Liver (tissue), 9 donors: ENCODE results near the gene MYO3B. TPM values are rescaled to one million over a fixed set of nuclear protein-coding genes. Genes with fewer than 3 reads are reported as not detected.

Experiments used
- DNase-seq: peaks from one replicate; pipeline ENCODE4 v3.0.0-alpha.2; 2017; ENCODE audit warnings: low spot score
- H3K27ac ChIP-seq, 2 donors: one replicate each; pipeline ENCODE4 v1.7.0; 2013; ENCODE audit warnings: inconsistent platforms in 2 of 2, low read length in 2 of 2, control low read depth in 1 of 2, low read depth in 1 of 2, mild to moderate bottlenecking in 1 of 2
- H3K27me3 ChIP-seq, 4 donors: one replicate each; pipeline versions ENCODE4 v1.6.1 to v1.7.0; 2013; ENCODE audit warnings: low read length in 3 of 4, inconsistent platforms in 1 of 4, mild to moderate bottlenecking in 1 of 4, moderate library complexity in 1 of 4; ENCODE audit not compliant: control insufficient read depth in 4 of 4, insufficient read depth in 4 of 4
- H3K36me3 ChIP-seq, 4 donors: one replicate each; pipeline versions ENCODE4 v1.6.1 to v1.7.0; 2013; ENCODE audit warnings: low read length in 3 of 4, mild to moderate bottlenecking in 3 of 4, low read depth in 1 of 4, moderate library complexity in 1 of 4; ENCODE audit not compliant: control insufficient read depth in 4 of 4, insufficient read depth in 3 of 4
- H3K4me1 ChIP-seq, 4 donors: one replicate each; pipeline versions ENCODE4 v1.6.1 to v1.7.0; 2013; ENCODE audit warnings: low read length in 3 of 4, mild to moderate bottlenecking in 3 of 4, moderate library complexity in 1 of 4; ENCODE audit not compliant: control insufficient read depth in 4 of 4, insufficient read depth in 4 of 4
- H3K4me3 ChIP-seq, 3 donors: one replicate each; pipeline versions ENCODE4 v1.6.1 to v1.7.0; 2013; ENCODE audit warnings: low read length in 3 of 3, control low read depth in 1 of 3, low read depth in 1 of 3, mild to moderate bottlenecking in 1 of 3
- H3K9ac ChIP-seq, 2 donors: one replicate each; pipeline ENCODE4 v1.7.0; 2013; ENCODE audit warnings: low read length in 2 of 2, mild to moderate bottlenecking in 2 of 2, moderate library complexity in 2 of 2, control low read depth in 1 of 2, low read depth in 1 of 2
- H3K9me3 ChIP-seq, 4 donors: one replicate each; pipeline versions ENCODE4 v1.6.1 to v1.7.0; 2013; ENCODE audit warnings: low read length in 3 of 4; ENCODE audit not compliant: control insufficient read depth in 4 of 4
- CTCF ChIP-seq: fragments of 150-350 bp; IDR thresholded peaks from 2 replicates; pipeline ENCODE4 v1.5.1; 2017; ENCODE audit warnings: improper control_type of control experiment, low read depth, low read length; ENCODE audit not compliant: missing input control
- EGR1 ChIP-seq, 2 donors: IDR thresholded peaks; 2 replicates each; pipeline ENCODE4 v1.6.1; 2016 to 2018; ENCODE audit warnings: antibody characterized with exemption in 2 of 2, low read depth in 2 of 2
- FOXA1 ChIP-seq: IDR thresholded peaks from 2 replicates; pipeline ENCODE4 v1.6.1; 2016; ENCODE audit warnings: antibody characterized with exemption
- FOXA2 ChIP-seq: IDR thresholded peaks from 2 replicates; pipeline ENCODE4 v1.6.1; 2016; ENCODE audit warnings: antibody characterized with exemption
- GABPA ChIP-seq, 2 donors: IDR thresholded peaks in 1 of 2; conservative IDR thresholded peaks in 1 of 2; 2 replicates each; pipeline ENCODE4 v1.6.1; 2016; ENCODE audit warnings: antibody characterized with exemption in 2 of 2, mild to moderate bottlenecking in 1 of 2, moderate library complexity in 1 of 2
- HNF4A ChIP-seq, 2 donors: conservative IDR thresholded peaks; 2 replicates each; pipeline ENCODE4 v1.6.1; 2016; ENCODE audit warnings: antibody characterized with exemption in 2 of 2, mild to moderate bottlenecking in 2 of 2
- HNF4G ChIP-seq: IDR thresholded peaks from 2 replicates; pipeline ENCODE4 v1.6.1; 2016; ENCODE audit warnings: antibody characterized with exemption
- JUND ChIP-seq, 2 donors: IDR thresholded peaks; 2 replicates each; pipeline ENCODE4 v1.6.1; 2016; ENCODE audit warnings: antibody characterized with exemption in 2 of 2
- MAX ChIP-seq: IDR thresholded peaks from 2 replicates; pipeline ENCODE4 v1.6.1; 2016; ENCODE audit warnings: antibody characterized with exemption
- NR2F2 ChIP-seq: IDR thresholded peaks from 2 replicates; pipeline ENCODE4 v1.6.1; 2016; ENCODE audit warnings: antibody characterized with exemption
- RAD21 ChIP-seq, 2 donors: IDR thresholded peaks; 2 replicates each; pipeline ENCODE4 v1.6.1; 2016; ENCODE audit warnings: antibody characterized with exemption in 2 of 2, mild to moderate bottlenecking in 2 of 2
- REST ChIP-seq: IDR thresholded peaks from 2 replicates; pipeline ENCODE4 v1.6.1; 2016; ENCODE audit warnings: antibody characterized with exemption, mild to moderate bottlenecking
- RXRA ChIP-seq, 2 donors: IDR thresholded peaks; 2 replicates each; pipeline ENCODE4 v1.6.1; 2017 to 2018; ENCODE audit warnings: antibody characterized with exemption in 2 of 2, mild to moderate bottlenecking in 1 of 2
- SP1 ChIP-seq: IDR thresholded peaks from 2 replicates; pipeline ENCODE4 v1.6.1; 2018; ENCODE audit warnings: antibody characterized with exemption, mild to moderate bottlenecking
- TAF1 ChIP-seq: conservative IDR thresholded peaks from 2 replicates; pipeline ENCODE4 v1.6.1; 2016; ENCODE audit warnings: antibody characterized with exemption, mild to moderate bottlenecking
- YY1 ChIP-seq: IDR thresholded peaks from 2 replicates; pipeline ENCODE4 v1.6.1; 2016; ENCODE audit warnings: antibody characterized with exemption, mild to moderate bottlenecking
- WGBS: extraction: QIAGEN DNeasy Blood & Tissue Kit; methylation state at CpG from one replicate; pipeline ENCODE4 v1.1.7; 2013; 5-methylcytosine and 5-hydroxymethylcytosine counted together
- polyA plus RNA-seq, 2 donors: library from polyadenylated mRNA; stranded (reverse) in 1 of 2; unstranded in 1 of 2; fragments of 200-250 nt in 1 of 2; fragments of >200 nt in 1 of 2; fragmentation: Nextera tagmentation in 1 of 2; extraction: Ambion mirVana in 1 of 2; gene quantifications; one replicate each; pipeline versions ENCODE4 v1.2.1 to v1.2.3, GENCODE V29; 2013 to 2015
- total RNA-seq, 2 donors: library from RNA; depleted of rRNA; stranded (reverse); fragments of >200 nt; gene quantifications; one replicate each; pipeline ENCODE4 v1.2.3, GENCODE V29; 2014
- TF ChIP-seq, protein P1 (sequence below): IDR thresholded peaks from 2 replicates; pipeline ENCODE4 v1.6.1; 2016; ENCODE audit warnings: antibody characterized with exemption
- TF ChIP-seq, protein P2 (sequence below): IDR thresholded peaks from 2 replicates; pipeline ENCODE4 v1.6.1; 2016; ENCODE audit warnings: antibody characterized with exemption
- donor health status: healthy.
- donor health status: healthy.
- donor health status: healthy.
- donor health status: healthy.
- donor health status: healthy.

The MYO3B gene
- total and polyA plus RNA-seq, 4 donors: under 0.01 to 0.05 TPM; not detected in 2

GRCh38 chr2:170247333-170247732, 69.4 kb downstream of the MYO3B start:
- Histone ChIP-seq H3K36me3 (no peaks in the 10 kb centered on the region), H3K27ac (no peak overlapping the region), H3K4me3 (no peak overlapping the region), H3K9me3 (no peaks in the 10 kb centered on the region), H3K4me1 (no peaks in the 10 kb centered on the region), H3K9ac (no peak overlapping the region), H3K27me3 (peaks cover 0 to 3% (median 0%) of the 10 kb centered on the region in 4 donors)
- DNase-seq: no peak
- no peak for TF ChIP-seq GABPA (IDR thresholded peaks at IDR 0.05 in 1 of 2, conservative IDR thresholded peaks at IDR 0.05 in 1 of 2)
- no peak for TF ChIP-seq HNF4A (conservative IDR thresholded peaks at IDR 0.05)
- TF ChIP-seq RAD21 (IDR thresholded peaks at IDR 0.05): no peak
- no peak for TF ChIP-seq FOXA2
- no peak for TF ChIP-seq TAF1
- no peak for TF ChIP-seq CTCF
- TF ChIP-seq EGR1 (IDR thresholded peaks at IDR 0.05; ENCODE audit: low read depth in 2 of 2): no peak
- no peak for TF ChIP-seq REST
- TF ChIP-seq RXRA (IDR thresholded peaks at IDR 0.05): no peak
- TF ChIP-seq NR2F2: no peak
- TF ChIP-seq YY1: no peak
- WGBS: 79% methylated on average over 3 of the region's 3 CpGs

- Histone ChIP-seq H3K27me3 (peaks cover 0 to 3% (median 0%) of the 10 kb centered on the region in 4 donors), H3K36me3 (no peaks in the 10 kb centered on the region), H3K4me1 (no peaks in the 10 kb centered on the region), H3K9me3 (no peaks in the 10 kb centered on the region), H3K27ac (no peak overlapping the region), H3K4me3 (no peak overlapping the region), H3K9ac (no peak overlapping the region)
- no peak for DNase-seq
- 80% methylated on average over 1 of the region's 1 CpG for WGBS
- TF ChIP-seq HNF4A (conservative IDR thresholded peaks at IDR 0.05) (no peak), RAD21 (IDR thresholded peaks at IDR 0.05) (no peak), CTCF (no peak), RXRA (IDR thresholded peaks at IDR 0.05) (no peak), SP1 (no peak), TAF1 (no peak), FOXA1 (no peak), HNF4G (no peak), JUND (IDR thresholded peaks at IDR 0.05) (no peak), EGR1 (IDR thresholded peaks at IDR 0.05; ENCODE audit: low read depth in 2 of 2) (no peak), MAX (no peak)
- TF ChIP-seq, protein P1, sequence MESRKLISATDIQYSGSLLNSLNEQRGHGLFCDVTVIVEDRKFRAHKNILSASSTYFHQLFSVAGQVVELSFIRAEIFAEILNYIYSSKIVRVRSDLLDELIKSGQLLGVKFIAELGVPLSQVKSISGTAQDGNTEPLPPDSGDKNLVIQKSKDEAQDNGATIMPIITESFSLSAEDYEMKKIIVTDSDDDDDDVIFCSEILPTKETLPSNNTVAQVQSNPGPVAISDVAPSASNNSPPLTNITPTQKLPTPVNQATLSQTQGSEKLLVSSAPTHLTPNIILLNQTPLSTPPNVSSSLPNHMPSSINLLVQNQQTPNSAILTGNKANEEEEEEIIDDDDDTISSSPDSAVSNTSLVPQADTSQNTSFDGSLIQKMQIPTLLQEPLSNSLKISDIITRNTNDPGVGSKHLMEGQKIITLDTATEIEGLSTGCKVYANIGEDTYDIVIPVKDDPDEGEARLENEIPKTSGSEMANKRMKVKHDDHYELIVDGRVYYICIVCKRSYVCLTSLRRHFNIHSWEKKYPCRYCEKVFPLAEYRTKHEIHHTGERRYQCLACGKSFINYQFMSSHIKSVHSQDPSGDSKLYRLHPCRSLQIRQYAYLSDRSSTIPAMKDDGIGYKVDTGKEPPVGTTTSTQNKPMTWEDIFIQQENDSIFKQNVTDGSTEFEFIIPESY: no peak
- TF ChIP-seq, protein P2, sequence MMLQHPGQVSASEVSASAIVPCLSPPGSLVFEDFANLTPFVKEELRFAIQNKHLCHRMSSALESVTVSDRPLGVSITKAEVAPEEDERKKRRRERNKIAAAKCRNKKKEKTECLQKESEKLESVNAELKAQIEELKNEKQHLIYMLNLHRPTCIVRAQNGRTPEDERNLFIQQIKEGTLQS: no peak
Observed at GRCh38 chr2:170247882-170248393, 70.0 kb downstream of the MYO3B start.
